GM15510 (cell line): Measurements from ENCODE around the gene SLC39A1.

Experiments
- POLR2A ChIP-seq: IDR thresholded peaks from 3 replicates; pipeline ENCODE4 v1.6.1; 2011; ENCODE audit warnings: borderline replicate concordance; ENCODE audit not compliant: insufficient read length; ENCODE audit errors: extremely low read depth

SLC39A1 gene

DNA sequence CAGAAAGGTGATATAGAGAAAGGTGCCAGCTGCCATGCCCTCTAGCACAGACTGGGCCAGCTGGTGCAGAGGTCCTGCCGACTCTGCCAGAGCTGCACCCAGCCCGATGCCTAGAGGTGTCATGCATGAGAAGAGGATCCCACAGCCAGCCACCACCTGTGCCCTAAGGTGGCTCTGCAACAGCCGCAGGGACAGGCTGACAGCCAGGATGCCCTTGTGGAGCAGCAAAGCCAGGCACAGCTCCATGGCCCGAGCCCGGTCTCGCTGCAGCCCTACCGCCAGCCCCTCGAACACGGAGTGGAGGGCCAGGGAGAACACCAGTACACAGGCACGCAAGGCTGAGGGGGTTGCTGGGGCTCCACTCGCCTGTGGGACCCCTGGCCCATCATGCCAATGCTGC lies 3.1 kb downstream of the SLC39A1 start:
- TF ChIP-seq POLR2A: no peak

GRCh38 chr1:153959454-153959853 lies 3.9 kb downstream of the SLC39A1 start:
- no peak for TF ChIP-seq POLR2A

DNA sequence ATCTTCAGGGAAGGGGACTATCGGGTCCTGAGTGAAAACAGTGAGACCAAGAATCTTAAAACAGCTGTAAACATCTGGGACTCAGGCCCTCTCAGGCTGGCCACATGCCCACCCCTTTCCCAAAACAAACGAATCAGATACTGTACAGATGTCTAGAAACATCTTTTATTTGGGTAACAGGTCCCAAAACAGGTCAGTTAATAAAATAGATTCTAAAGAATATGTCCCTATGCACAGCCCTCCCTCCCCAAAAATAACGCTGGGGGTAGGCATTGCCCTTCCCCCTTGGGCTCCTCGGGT lies 4.4 kb downstream of the SLC39A1 start:
- no peak for TF ChIP-seq POLR2A

DNA sequence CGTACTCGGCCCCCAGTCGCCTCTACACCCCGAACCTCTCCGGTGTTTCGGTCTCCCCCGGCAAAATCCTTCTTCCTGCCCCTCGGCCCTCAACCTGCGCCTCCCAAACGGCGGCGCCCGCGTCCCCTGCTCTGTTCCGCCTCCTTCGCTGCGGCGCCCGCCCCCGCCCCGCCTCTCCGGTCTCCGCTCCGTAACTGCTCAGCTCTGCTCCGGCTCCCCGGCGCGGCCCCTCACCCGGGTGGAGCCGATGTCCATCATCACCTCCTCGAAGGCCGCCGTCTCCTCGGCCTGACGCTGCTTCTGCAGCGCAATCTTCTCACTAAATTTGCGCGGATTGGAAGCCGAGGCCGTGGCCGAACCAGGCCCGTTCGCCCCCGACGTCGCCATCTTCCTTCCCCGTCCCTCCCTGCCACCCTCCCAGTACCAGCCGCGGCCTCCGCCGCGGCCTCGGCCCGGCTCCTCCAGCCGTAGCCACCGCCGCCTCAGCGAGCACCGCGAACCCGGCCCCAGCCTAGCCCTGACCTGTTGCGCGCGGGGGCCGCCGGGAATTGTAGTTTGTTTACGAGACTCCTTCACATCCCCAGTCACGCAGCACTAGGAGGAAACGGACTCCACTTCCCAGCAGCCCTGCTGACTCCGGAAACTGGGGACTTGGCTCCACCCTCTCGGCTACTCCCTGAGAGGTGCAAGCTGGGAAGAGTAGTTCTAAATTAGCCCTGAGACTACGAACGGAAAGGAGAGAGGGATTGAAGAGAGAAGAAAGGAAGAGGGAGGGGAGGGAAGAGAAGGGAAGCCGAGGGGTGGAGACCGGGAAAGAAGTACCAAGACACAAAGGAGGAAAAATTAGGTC lies 5.0 kb downstream of the SLC39A1 start, which contains the start of gene CRTC2:
Gene CRTC2 (minus strand): TSS at position 502 of the 850 bp plus-strand sequence. CDS start 115 bp downstream, at position 387.
- TF ChIP-seq POLR2A: peak; percentile 72

- no peak for TF ChIP-seq POLR2A
Observed at GRCh38 chr1:153957744-153958110, 5.6 kb downstream of the SLC39A1 start.

- no peak for TF ChIP-seq POLR2A
Observed at GRCh38 chr1:153956997-153957715, 6.2 kb downstream of the SLC39A1 start.

DNA sequence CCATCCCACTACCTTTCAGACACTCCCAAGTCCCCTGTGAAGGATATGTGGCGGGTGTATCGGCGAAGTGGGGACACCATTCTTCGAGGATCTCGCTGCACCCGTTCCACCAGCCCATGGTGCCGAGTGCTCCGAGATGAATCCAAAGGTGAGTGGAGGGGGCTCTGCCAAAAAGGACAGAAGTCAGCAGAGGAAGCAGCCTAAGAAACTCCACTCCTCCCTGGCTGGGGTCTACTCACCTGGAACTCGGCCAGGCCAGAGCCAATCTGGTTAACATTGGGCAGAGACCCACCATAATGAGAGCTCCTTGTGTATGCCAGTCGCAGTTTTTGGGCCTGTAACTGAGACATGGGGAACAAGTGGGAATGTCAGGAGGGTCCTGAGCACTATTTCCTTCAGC lies 8.5 kb downstream of the SLC39A1 start:
- TF ChIP-seq POLR2A: no peak

DNA sequence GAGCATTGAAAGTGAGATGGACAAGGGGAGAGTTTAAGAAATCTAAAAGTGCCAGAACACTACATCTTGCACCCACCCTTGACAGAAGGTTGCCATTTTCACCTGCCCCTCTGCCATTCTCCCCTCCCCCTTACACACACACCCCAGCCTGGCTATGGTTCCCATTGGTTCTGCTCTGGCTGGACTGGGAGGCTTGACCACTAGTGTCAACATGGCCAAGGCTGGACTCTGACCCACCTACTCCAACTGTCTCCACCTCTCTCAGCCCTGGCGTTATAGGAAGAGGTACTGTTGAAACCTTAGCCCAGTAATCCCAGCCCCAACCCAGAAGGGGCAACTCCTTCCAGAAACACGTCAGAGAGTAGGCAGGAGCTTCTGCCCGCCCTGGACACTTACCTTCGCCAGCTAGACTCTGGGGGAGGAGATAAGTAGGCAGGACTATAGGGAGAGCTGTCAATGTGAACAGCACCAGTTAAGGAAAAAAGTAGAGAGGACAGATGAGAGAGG lies 9.4 kb downstream of the SLC39A1 start:
- TF ChIP-seq POLR2A: no peak

DNA sequence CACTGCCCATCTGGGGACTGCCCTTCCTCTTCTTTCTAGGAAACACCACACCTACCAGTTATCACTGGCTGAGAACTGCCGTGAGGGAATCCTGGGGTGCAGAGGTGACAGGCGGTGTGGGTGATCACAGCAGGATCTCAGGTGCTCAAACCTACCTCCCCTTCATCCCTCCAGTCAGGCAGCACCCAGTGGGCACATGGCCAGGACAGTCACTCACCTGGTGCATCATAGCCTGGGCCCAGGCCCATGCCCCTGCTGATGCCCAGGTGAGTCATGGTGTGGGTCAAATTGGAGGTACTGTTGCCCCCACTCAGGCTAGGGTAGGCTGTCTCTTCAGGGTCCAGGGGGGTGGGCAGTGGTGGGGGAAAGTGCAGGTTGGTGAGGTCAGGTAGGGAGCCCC lies 11.5 kb downstream of the SLC39A1 start:
- TF ChIP-seq POLR2A: no peak

GRCh38 chr1:153951183-153951582 lies 12.2 kb downstream of the SLC39A1 start:
- no peak for TF ChIP-seq POLR2A

DNA sequence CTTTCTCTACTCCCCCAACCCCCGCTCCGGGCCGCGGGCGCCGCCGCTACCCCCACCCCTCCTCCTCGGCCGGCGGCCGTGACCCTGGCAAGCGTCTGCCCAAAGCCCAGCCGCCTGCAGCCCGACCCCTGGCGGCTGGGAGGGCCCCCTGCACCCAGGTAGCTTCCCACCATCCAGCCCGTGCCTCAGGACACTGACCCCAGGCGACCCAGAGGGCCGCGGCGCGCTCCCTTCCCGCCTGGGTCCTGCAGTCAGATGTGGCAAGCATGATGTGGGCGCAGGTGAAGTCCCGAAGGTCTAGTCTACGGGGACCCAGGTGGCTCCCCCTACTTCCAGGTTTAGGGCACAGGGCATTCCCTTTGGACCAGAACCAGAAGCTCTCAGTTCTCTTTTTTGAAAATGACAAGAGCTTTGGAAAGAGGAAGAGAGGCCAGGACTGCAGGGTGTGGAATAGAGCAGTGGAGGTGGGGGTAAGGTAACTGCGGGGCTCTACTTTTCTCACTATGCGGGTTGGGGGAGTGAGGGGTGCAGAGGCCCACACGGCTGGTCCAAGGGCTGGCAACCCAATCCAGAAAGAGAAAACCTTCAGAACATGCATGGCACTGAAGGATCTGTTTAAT lies 16.6 kb downstream of the SLC39A1 start, which contains the start of gene DENND4B:
Gene DENND4B (minus strand): TSS at position 97 of the 620 bp plus-strand sequence. CDS start 2,344 bp downstream, outside the sequence.
- peak; percentile 38 for TF ChIP-seq POLR2A

DNA sequence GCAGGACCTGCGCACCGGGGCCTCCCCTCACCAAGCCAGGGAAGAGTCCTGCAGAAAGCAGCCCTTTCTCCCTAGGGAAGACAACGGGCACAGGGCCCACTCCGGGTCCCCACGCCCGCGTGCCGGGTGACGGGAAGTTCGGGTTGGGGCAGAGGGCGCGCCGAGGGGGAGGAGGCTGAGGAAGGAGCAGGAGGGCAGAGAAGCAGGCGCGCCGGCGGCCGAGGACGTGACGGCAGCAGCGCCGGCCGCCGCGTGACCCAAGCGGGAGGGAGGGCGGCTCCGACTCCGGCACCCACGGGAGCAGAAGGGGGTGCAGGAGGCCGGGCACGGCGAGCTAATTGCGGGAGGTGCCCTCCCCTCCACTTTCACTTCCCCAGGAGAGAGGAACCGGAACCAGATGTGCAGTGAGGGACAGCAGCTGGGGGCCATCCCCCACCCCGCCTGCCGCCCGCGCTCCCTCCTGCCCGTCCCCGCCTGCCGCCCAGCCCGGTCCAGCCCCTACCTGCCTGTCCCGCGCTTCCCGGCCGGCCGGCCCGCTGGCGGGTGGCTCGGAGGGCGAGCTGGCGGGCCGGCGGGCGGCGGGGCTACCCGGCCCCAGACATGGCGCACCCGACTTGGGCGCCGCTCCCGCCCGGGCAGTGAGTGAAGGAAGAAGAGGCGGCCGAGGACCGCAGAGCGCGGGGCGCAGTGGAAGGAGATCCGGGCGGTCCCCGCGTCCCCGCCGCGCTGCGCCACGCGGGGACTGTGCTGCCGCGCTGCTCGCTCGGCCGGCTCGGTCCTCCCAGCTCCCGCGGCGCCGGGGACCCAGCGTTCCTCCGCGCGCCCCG lies 17.3 kb downstream of the SLC39A1 start:
- TF ChIP-seq POLR2A: peak; percentile 66

- TF ChIP-seq POLR2A: peak; percentile 65
Observed at GRCh38 chr1:153945131-153945794, 18.1 kb downstream of the SLC39A1 start.

- no peak for TF ChIP-seq POLR2A
Observed at GRCh38 chr1:153944827-153945117, 18.6 kb downstream of the SLC39A1 start.
